GM19372 (cell line): ENCODE results near the gene MRPL47.
"Not testable (repeated sequence)": the region's sequence is repeated elsewhere in the genome, so short reads cannot be mapped to it uniquely, and the experiment has no call there.

Source experiments
- ATAC-seq: cut with Tn5 transposase; IDR thresholded peaks from one replicate; pipeline ENCODE4 v1.9.1; 2021; ENCODE audit warnings: mild to moderate bottlenecking, low read depth, moderate library complexity; ENCODE audit not compliant: unreplicated experiment

MRPL47 gene

DNA sequence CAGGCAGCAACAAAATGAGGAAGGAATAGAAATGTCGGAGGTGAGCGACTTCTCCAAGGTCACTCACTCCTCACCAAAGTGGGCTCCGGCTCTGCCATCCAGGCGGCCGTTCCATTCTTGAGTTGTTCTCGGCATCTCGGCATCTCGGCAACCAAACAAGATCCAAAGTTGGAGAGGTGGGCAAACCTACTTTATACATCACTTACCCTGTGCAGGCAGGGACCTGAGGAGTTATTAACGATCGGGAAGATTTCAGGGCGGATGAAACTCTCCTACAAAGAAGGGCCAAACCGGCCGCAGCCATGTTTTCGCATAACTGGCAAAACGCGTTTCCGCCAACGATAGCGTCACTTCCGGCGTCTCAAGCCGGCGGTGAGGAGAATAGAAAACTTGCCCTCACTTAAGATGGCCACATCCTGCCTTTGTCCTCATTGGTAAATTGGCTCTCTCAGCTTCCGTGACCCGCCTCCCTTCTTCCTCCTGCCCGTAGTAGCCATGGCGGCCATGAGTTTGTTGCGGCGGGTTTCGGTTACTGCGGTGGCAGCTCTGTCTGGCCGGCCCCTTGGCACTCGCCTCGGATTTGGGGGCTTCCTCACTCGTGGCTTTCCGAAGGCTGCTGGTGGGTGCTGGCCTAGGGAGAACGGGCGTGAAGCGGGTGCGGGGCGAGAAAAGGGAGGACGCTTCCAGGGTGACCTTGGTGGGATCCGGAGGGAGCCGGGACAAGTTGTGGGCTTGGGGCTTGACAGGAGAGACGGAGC lies at the start of gene MRPL47, which contains the start of gene NDUFB5:
MRPL47 (minus strand) TSS at position 318 of the 758 bp plus-strand sequence; CDS start at position 304, 14 bp downstream.
NDUFB5 (plus strand) TSS at position 474 of the 758 bp plus-strand sequence; CDS start at position 496, 22 bp downstream.
- ATAC-seq: peak; percentile 94

DNA sequence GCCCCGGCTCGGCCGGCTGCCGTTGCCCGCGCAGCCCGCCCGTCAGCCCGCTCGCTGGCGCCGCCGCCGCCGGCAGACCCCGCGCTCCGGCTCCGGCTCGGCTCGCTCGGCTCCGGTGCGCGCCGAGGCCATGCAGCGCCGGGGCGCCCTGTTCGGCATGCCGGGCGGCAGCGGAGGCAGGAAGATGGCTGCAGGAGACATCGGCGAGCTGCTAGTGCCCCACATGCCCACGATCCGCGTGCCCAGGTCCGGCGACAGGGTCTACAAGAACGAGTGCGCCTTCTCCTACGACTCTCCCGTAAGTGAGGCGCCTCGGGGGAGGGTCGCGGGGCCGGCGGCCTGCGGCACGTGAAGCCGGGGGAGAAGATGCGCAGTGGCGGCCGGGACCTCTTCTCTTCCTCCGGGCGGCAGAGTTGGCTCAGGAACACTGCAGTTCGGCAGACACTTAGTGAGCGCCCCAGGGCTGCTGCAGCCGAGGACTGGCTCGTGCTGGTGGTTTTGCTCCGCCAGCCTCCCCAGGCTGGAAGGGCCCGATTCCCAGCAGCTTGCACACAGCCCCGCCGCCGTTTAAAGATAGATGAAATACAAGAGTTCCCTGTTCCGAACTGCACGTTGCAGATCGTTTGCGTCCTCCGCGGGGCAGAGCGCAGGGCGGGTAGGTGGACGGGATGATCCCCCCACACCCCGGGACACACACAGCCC lies 48.8 kb upstream of the MRPL47 start:
- ATAC-seq: peak; percentile 47

DNA sequence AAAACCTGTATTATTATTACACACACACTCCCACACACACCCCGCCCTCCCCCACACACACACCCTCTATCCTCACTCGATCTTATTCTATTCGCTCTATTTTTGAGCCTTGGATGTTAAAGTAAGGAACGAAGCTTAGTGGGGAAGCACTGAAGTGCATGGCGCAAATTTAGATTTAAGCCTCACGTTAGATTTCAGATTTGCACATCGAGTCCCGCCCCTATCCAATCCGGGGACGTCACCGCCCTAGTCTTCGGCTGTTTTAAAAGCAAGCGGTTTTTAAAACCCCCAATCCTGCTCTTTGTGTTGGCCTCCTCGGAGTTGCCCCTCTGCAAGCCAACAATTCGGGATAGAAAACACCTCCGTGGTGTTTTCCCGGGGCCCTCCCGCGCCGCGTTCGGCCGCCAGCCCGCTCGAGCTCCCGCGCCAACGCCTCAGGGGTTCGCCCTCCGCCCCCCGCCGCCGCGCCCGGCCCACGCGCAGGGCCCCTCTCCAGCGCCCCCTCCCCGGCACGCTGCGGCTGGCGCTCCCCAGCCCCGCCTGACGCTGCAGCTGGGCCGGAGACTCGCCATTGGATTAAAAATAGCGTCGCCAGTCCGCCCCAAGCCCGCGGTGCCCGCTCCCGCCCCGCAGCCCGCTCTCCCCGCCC lies 48.1 kb upstream of the MRPL47 start, which contains the start of gene USP13:
USP13 (plus strand) TSS at position 594 of the 649 bp plus-strand sequence. CDS start 186 bp downstream, outside the sequence.
- ATAC-seq: peak; percentile 60

DNA sequence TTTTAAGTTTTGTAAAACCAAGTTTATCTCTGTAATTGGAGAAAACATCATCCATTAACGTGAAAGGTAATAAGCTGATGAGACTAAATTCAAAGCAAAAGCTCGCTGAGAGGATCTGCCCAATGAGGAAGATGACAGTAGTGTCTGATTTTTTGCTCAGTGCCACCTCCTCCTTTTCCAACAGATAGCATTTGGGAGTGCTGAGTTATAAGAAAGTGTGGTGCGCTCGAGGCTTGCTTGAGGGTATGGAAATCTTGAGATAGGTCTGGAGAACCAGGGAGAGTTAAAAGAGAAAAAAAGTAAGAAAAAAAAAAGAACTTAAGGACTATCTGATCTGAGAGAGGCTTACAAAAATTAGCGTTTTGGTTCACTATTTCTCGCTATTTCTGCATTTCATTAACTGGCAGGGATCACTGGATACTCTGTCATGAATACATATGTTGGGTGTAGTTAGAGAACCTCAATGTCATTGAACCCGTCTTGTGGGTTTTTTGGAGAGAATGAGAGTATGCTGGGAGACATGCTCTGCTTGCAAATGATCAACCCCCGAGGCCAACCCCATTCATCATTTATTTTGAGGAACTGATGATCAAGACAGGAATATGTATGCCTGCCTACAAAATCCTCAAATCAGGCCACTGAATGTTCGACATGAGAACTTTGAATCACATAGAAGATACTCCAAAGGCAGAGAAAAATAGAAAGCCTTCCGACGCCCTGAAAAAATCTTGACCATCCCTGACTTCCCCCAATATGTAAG lies 47.4 kb upstream of the MRPL47 start:
- no peak for ATAC-seq

DNA sequence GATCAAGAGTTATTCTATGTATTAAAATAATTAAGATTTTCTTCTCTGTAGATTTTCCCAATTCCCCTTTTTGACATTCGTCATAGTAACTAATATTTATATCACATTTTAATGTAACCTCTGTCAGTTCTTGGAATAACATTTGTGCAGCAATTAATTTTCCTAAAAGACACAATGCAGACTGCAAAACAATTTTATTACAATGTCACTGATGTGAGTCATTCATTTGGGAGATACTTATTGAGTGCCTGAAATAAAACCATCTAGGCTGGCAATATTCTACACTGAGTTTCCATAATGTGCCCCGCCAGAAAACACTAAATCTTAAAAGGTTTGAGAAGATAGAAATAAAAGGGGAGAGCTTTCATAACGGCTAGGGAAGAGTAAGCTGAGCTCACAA lies 41.7 kb upstream of the MRPL47 start:
- no peak for ATAC-seq

DNA sequence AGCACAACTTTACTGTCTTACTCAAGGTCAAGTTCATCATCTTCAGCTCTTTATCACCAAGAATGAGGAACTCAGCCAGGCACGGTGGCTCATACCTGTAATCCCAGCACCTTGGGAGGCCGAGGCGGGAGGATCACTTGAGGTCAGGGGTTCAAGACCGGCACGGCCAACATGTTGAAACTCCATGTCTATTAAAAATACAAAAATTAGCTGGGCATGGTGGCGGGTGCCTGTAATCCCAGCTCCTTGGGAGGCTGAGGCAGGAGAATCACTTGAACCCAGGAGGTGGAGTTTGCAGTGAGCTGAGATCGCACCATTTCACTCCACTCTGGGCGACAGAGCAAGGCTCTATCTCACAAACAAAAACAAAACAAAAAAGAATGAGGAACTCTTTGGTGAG lies 39.4 kb upstream of the MRPL47 start:
- ATAC-seq: not testable (repeated sequence)

DNA sequence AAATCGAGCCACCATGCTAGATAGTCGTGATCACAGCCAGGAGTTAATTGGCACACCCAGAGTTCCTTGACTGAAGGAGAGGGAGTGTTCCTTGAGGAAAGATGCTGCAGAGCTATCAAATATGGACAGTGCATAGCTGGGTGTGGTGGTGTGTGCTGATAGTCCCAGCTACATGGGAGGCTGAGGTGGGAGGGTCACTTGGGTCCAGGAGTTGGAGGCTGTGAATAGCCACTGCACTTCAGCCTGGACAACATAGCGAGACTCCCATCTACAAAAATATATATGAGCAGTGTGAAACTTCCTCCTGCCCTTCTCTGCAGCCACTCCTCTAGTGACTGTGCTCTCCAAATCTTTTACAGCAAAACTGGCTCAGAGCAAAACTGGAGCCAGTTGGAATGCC lies 38.4 kb upstream of the MRPL47 start:
- ATAC-seq: no peak

DNA sequence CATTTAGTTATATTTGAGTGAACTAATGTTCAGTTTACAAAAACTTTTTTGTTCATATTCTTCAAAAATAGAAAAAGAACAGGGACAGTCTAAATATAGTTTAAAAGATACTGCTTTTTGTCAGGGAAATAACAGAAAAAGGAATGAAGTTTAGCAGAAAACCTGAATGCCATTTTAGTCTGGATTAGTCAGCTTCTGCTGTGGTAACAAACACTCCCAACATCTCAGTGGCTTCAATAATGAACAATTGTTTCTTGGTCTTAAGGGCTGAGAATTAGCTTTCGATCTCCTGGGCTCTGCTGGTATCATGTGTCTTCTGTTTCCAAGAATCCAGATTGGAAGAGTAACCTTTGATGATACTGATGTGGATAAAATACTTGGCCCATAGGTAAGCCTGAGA lies 36.0 kb upstream of the MRPL47 start:
- no peak for ATAC-seq

DNA sequence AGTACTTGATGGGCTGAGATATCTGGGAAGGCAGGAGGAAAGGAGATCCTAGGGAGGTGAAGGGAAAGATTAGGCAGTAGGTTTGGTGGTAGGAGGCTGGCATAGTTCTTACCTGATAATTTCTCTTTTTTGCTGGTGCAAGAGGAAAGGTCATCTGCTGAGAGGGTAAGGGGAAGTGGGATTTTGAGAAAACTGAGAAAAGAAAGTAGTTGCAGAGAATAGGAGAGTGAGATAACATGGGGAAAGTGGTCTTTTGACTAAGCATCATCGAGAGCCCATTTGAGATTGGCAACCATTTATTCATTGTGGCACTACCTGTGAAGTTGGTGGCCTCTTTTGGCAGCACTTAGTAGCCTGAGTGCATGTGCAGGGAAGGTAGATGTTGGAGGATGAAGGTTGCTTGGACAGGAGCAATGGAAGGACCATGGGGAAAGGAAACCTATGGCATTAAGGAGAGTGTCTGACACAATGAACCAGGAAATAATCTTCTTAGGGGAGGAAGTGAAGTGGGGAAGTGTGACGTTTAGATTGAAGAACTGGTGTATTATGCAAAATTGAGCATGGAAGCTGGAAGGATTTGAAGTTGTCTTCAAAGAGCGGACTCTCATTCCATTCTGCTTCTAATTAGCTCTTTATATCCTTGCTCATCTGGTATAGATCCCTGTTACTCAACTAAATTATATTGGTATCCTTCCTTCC lies 26.5 kb upstream of the MRPL47 start:
- no peak for ATAC-seq

DNA sequence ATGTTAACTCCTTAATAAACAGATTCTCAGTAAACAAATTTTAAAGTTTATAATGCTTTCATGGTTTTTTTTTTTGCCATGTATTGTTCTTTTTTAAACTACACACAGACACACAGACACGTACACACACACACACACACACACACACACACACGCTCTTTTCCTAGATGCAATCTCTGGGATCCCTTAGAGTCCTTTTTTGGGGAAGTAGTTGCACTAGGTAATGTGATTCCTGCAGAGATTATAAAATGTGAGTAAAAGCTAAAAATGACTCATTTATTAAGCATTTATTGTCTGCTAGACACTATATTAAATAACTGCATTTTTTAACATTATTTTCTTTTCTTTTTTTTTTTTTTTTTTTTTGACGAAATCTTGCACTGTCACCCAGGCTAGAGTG lies 20.0 kb upstream of the MRPL47 start:
- ATAC-seq: no peak

DNA sequence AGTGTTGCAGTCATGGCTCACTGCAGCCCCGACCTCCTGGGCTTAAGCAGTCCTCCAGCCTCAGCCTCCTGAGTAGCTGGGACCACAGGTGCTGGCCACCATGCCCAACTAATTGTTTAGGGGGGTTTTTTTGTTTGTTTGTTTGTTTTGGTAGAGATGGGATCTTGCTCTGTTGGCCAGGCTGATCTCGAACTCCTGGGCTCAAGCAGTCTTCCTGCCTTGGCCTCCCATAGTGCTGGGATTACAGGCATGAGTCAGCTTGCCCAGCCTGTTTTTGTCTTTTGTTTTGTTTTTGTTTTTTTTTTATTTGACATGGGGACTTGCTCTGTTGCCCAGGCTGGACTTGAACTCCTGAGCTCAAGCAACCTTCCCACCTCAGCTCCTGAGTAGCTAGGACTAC lies 17.6 kb upstream of the MRPL47 start:
- ATAC-seq: no peak

DNA sequence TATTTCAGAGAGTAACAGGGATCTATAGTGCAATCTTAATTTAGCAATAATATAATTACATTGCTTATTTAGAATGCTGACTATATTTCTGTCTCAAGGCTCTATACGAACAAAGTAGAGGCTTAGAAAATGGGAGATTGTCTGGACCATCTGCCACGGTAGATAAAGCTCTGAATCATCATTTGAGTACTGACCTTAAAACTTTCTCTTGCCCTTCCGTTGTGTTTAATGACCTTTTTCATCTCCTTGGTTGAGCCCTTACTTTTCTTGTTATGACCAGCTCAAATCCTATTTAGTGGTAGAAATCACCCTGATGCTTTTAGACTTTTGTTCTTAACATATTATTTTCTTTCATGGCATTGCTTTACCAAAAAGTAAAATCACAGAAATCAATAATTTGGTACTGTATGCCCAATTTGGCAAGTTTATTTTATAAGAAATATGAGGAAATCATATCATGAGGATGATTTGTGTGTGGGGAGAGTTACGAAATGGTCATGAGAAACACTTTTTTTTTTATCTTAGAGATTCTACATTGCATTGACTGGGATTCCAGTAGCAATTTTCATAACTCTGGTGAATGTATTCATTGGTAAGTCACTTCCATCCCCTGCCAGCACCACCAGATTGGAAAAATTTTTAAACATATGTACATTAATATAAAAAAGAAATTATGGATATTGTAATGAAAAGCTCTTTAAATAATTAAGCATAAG lies 11.2 kb upstream of the MRPL47 start:
- ATAC-seq: no peak

DNA sequence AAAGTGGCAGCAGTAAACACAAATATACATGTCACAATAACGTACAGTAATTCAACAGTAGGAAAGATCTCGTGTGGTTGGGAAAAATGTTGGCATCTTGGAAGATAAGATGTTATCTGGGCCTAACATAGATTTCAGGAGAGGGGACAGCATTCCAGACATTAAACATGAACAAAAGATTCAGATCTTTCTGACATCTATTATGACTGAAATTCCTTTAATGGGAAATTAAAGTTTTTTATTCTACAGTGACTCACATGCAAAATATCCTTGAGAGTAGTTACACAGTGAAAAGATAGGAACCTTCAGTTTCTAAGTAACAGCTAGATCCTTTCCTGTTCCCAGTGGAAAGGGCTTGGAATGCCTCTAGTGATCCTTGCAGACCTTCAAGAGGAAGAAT lies 9.4 kb upstream of the MRPL47 start:
- no peak for ATAC-seq

DNA sequence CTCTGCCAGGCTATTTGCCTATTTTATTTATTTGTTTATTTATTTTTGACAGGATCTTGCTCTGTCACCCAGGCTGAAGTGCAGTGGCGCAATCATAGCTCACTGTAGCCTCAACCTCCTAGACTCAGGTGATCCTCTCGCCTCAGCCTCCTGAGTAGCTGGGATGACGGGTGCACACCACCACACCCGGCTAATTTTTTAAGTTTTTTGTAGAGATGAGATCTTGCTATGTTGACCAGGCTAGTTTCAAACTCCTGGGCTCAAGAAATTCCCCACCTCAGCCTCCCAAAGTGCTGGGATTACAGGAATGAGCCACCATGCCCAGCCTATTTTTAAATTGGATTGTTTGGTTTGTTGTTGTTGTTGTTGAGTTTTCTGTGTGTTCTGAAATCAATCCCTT lies 5.6 kb upstream of the MRPL47 start:
- no peak for ATAC-seq

DNA sequence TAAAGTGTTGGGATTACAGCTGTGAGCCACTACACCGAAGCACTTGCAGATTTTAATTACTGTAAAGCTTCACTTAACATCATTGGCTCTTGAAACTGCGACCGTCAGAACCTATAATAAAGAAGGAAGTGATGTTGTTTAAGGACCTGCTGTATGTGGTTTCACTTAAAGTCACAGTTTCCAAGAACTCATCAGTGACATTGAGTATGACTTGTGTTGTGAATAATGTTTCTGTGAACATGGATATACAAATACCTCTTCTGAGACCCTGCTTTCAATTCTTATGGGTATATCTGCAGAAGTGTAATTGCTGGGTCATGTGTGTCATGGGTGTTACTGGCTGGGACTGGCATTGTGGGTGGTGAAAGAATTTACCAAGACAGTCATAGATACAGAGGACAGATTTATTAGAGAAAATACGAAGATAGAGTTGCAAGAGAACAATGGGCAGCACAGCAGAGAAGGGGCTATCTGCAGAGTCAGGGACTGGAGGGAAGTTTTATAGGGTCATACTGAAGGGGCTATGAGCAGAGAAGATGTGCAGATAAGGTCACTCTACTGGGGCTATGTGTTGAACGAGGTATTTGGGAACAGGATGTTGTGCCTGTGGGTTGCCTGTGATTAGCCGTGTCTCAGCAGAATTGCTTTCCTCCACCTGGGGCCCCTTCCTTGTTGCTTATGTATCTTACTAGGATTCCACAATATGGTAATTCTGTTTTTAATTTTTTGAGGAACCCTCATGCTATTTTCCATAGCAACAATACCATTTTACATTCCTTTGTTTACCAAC lies 4.7 kb upstream of the MRPL47 start:
- ATAC-seq: peak; percentile 48

DNA sequence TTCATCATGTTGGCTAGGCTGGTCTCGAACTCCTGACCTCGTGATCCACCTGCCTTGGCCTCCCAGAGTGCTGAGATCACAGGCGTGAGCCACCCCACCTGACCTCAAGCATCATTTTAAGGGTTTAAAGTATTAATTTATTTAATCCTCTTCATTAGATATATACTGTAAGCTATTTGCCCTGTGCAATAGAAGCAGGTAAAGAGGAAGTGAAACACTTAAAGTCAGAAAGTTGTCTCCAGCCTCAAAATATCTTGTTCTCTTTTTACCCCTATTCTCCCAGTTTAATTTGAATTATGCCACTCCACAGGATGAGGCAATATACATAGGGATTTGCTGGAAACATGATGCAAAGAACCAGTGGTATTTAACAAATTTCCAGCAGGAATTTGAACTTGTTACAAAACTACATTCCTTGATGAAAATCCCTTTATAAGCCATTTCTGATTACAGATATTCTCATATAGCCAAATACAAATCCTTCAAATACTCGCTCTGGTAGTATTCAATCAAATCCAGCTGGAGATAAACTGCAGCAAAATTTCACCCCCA lies 2.2 kb upstream of the MRPL47 start:
- ATAC-seq: no peak

DNA sequence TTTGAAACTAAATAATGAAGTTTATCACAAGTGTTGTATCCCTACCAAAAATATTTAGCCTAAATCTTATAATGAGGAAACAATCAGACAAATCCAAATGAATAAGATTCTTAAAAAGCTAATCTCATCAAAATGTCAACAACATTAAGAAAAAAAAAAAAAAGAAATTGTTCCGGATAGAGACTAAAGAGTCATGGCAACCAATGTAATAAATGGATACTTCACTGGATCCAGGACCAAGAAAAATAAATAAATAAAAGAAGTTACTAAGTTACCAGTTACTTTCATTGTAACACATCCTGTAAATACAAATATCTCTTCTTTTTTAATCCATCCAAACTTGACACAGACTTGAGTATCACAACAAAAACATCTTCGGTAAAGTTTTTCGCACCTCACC lies 607 bp downstream of the MRPL47 start:
- no peak for ATAC-seq

DNA sequence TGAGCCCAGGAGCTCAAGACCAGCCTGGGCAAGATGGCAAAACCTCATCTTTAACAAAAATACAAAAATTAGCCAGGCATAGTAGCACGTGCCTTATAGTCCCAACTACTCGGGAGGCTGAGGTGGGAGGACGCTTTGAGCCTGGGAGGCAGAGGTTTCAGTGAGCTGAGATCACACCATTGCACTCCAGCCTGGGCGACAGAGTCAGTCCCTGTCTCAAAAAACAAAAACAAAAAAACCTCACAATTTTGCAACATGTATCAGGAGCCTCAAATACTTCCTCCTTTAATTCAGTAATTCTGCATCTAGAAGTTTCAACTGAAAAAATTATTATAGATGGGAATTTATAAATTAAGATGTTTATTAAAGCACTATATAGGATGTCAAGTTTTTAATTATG lies 1.1 kb downstream of the MRPL47 start:
- no peak for ATAC-seq
